NCI-H510A (cell line): ENCODE measurements around the gene ADH5.
"Not testable (repeated sequence)": the region's sequence is repeated elsewhere in the genome, so short reads cannot be mapped to it uniquely, and the experiment has no call there.

Experiments
- DNase-seq: peaks from one replicate; lab custom pipeline; 2025; lab: John Stamatoyannopoulos, UW

Gene ADH5

GRCh38 chr4:99088481-99089365, at the start of gene ADH5:
ADH5 (minus strand) TSS chr4:99088788; CDS start chr4:99088700, 88 bp downstream.
- peak; percentile 78 for DNase-seq

GRCh38 chr4:99136329-99136728, 47.7 kb upstream of the ADH5 start:
- no peak for DNase-seq

DNA sequence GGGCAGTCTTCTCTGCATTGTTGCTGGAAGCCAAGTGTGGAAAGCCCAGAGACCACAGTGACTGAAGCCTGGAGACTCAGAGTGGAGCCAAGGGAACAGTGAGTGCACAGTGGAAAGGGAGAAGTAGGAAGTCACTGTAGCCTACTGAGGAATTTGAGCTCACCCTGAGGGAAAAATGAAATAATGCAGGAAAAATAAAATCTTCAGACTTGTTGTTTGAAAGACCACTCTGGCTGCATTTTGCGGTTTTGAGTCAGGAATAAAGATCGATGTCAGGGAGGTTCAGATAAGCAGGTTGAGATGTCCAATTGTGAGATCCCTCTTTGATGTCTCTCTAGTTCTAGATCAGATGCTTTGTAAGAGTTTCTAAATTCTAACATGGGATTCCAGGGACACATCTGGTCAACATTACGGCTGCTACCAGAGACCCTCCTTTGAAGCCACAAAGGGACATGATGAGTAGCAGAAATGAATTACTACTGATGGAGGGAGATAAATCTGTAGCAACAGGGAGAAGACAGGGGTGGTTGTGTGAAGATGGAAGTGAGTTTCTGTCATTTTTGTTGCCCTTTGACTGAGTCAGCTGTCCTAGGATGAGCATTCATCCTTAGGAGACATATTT, 47.1 kb upstream of the ADH5 start:
- no peak for DNase-seq

- DNase-seq = no peak
Measured at GRCh38 chr4:99134586-99134985, 46.0 kb upstream of the ADH5 start.

DNA sequence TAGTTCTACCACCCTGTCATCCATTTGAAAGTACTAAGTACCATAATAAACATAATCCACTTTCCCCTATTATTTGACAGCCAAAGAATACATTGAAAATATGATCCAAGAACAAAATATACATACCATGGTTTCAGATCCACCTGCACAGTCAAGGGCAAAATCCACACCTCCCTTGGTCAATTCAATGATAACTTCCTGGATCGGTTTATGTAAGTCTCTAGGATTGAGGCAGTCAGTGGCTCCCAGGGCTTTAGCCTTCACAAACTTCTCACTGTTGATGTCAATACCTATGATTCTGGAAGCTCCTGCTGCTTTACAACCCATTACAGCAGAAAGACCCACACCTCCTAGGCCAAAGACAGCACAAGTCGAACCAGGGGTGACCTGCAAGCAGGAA, 42.8 kb upstream of the ADH5 start:
- DNase-seq = no peak

- no peak for DNase-seq
Measured at GRCh38 chr4:99126376-99126775, 37.8 kb upstream of the ADH5 start.

DNA sequence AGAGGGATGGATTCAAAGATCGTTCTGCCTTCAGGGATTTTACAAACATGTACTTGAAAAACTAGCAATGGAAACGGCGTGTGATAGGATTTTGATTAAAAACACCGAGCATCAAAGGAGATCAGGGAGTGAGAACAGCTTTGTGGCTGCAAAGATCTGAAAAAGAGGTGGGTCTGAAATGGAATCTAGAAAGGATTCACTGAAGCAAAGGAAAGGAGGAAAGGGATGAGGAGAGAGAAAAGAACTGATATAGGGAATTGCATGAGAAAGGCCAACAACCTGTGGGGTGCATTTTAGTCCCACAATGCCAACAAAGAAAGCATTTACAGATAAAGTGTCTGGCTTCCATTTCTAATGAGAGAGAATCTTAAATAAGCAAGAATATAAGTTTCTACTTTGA, 32.4 kb upstream of the ADH5 start:
- no peak for DNase-seq

- DNase-seq = no peak
Measured at GRCh38 chr4:99120501-99120900, 31.9 kb upstream of the ADH5 start.

- no peak for DNase-seq
Measured at GRCh38 chr4:99117876-99118693, 29.5 kb upstream of the ADH5 start.

DNA sequence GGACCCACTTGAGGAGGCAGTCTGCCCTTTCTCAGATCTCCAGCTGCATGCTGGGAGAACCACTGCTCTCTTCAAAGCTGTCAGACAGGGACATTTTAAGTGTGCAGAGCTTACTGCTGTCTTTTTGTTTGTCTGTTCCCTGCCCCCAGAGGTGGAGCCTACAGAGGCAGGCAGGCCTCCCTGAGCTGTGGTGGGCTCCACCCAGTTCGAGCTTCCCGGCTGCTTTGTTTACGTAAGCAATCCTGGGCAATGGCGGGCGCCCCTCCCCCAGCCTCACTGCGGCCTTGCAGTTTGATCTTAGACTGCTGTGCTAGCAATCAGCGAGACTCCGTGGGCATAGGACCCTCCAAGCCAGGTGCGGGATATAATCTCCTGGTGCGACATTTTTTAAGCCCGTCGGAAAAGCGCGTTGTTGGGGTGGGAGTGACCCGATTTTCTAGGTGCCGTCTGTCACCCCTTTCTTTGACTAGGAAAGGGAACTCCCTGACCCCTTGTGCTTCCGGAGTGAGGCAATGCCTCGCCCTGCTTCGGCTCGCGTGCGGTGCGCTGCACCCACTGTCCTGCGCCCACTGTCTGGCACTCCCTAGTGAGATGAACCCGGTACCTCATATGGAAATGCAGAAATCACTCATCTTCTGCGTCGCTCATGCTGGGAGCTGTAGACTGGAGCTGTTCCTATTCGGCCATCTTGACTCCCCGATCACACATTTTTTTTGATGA, 28.7 kb upstream of the ADH5 start:
- DNase-seq = not testable (repeated sequence)

DNA sequence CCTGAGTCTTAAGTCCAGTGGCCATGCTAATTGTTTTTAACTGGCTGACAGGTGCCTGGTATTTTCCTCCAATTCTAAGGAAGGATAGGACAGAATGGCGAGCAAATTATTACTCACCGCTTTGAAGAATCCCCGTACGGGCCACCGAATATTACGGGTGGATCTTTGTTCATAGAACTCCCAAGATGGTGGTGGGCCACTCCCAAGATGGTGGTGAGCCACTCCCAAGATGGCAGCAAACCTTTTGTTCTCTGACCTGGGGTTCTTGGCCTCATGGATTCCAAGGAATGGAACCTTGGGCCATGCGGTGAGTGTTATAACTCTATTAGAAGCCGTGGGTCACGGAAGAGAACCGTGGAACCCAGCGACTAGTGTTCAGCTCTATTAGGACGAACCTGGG, 20.7 kb upstream of the ADH5 start:
- not testable (repeated sequence) for DNase-seq

- DNase-seq = no peak
Measured at GRCh38 chr4:99104153-99104552, 15.6 kb upstream of the ADH5 start.

- no peak for DNase-seq
Measured at GRCh38 chr4:99103166-99103565, 14.6 kb upstream of the ADH5 start.

GRCh38 chr4:99102634-99103033, 14.0 kb upstream of the ADH5 start:
- DNase-seq = no peak

GRCh38 chr4:99100876-99101275, 12.3 kb upstream of the ADH5 start:
- DNase-seq = no peak

GRCh38 chr4:99099814-99100213, 11.2 kb upstream of the ADH5 start:
- not testable (repeated sequence) for DNase-seq

DNA sequence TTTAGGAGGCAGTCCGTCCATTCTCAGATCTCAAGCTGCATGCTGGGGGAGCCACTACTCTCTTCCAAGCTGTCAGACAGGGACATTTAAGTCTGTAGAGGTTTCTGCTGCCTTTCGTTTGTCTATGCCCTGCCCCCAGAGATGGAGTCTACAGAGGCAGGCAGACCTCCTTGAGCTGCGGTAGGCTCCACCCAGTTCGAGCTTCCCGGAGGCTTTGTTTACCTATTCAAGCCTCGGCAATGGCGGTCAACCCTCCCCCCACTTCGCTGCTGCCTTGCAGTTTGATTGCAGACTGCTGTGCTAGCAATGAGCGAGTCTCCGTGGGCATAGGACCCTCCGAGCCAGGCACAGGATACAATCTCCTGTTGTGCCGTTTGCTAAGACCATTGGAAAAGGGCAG, 10.7 kb upstream of the ADH5 start:
- DNase-seq = no peak

DNA sequence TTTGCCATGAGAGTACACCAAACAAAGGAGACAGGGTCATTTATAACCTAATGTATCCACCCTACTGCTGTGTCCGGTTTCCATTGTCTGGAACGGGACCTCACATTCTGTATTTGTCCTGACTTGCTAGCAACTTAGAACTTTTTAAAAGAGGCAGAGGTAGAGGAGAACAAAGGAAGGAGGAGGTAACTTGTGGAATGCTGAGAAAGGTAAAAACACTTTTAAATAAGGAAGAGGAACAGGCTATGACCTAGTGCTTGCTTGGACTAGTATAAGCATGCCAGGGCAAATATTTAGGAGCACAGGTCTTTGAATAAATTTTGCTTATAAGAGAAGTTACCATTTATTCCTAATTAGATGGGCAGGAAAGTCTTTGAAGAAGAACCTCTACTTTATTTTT, 3.3 kb upstream of the ADH5 start:
- DNase-seq = not testable (repeated sequence)

DNA sequence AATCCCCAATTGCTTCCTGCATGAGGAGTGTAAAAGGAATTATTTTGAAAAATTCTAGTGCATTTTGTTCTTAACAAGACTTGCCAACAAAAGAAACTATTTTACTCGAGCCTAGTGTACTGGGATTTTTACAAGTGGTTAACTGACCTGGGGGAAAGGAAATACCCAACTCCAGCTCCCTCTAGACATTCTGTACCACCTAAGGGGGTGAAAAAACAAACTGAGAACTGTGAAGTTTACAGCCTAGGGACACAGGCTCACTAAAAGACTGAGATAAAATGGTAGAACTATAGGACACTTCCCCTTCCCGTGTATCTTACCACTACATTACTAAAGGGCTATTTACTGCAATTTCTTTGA, 2.6 kb upstream of the ADH5 start:
- DNase-seq = no peak

DNA sequence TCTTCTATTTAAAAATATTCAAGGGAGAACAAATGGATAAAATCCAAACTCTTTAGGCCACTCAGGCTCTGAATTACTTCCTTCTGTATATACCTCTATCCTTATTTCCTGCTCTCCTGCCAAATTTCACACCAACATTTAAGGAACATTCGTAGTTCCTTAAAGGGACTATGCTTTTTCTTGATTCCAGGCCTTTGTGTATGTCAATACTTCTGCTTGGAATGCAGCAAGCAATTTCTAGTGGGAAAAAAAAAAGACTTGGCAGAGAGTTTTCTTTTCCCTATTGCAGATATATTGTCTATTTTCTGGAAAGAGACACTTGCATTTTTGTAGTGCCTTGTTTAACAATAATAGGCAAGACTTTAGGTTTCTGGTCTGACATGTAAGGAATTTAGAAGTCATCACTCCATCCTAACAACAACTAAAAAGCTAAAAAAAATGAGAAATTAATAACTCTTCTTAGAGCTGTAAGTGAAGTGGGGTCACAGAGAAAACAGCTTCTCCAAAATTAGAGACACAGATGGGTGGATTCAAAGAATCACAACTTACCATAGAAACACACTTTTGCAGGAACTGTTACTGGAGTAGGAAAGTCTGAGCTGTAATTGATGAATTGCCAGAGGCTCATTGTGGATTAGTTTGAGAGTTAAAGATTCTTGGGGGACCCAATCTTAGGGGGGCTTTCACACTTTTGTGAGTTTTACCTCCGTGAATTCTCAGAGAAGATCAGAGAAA, 2.1 kb upstream of the ADH5 start:
- DNase-seq = no peak

GRCh38 chr4:99088023-99088449, 552 bp downstream of the ADH5 start:
- DNase-seq = peak; percentile 9
